SK-N-SH (cell line): ENCODE results near the gene CCDC187. TPM values are rescaled to one million over a fixed set of nuclear protein-coding genes. Genes with fewer than 3 reads are reported as not detected.

Experiments used
- CTCF ChIA-PET: fragments of 300-600, 350-600 bp; formaldehyde crosslinking; extraction: SDS; loops from one replicate; lab custom pipeline; 2021; lab: Yijun Ruan, JAX
- POLR2A ChIA-PET: fragments of 350-600 bp; sonication (Branson Sonifier 250); formaldehyde crosslinking; extraction: SDS; loops from one replicate; lab custom pipeline; 2020; ENCODE audit warnings: antibody characterized with exemption, inconsistent platforms; lab: Yijun Ruan, JAX
- DNase-seq: peaks from one replicate; pipeline ENCODE4 v3.0.0; 2012
- H2AFZ ChIP-seq: fragments of 200-600 bp; sonication (generic); 2 replicates; pipeline ENCODE4 v1.8.1; 2016; ENCODE audit warnings: antibody characterized with exemption, mild to moderate bottlenecking, low read depth
- H3F3A ChIP-seq: fragments of 200-600 bp; sonication (generic); replicated peaks from 2 replicates; pipeline ENCODE3; 2016; ENCODE audit warnings: antibody characterized with exemption, mild to moderate bottlenecking; ENCODE audit not compliant: insufficient read depth
- H3K27ac ChIP-seq, 2 experiments: fragments of 200-500 bp in 1 of 2; fragments of 200-600 bp in 1 of 2; sonication (Bioruptor generic) in 1 of 2; sonication (generic), shearing (Covaris generic) in 1 of 2; 2 replicates each; pipeline versions ENCODE4 v1.5.1 to v1.6.1; 2014 to 2016; ENCODE audit warnings: low read depth in 2 of 2, inconsistent platforms in 1 of 2, low read length in 1 of 2, mild to moderate bottlenecking in 1 of 2, mixed read lengths in 1 of 2
- H3K27me3 ChIP-seq: fragments of 200-600 bp; sonication (generic), shearing (Covaris generic); 2 replicates; pipeline ENCODE4 v1.6.1; 2016; ENCODE audit warnings: mixed run types; ENCODE audit not compliant: insufficient read depth
- H3K36me3 ChIP-seq, 2 experiments: fragments of 200-500 bp in 1 of 2; fragments of 200-600 bp in 1 of 2; sonication (Bioruptor generic) in 1 of 2; sonication (generic) in 1 of 2; replicated peaks in 1 of 2; 2 replicates each; pipeline versions ENCODE3 to v1.5.1; 2014 to 2016; ENCODE audit warnings: low read length in 1 of 2, mild to moderate bottlenecking in 1 of 2; ENCODE audit not compliant: insufficient read depth in 2 of 2, control insufficient read depth in 1 of 2
- H3K4me1 ChIP-seq, 2 experiments: fragments of 200-500 bp in 1 of 2; fragments of 200-600 bp in 1 of 2; sonication (Bioruptor generic) in 1 of 2; sonication (generic), shearing (Covaris generic) in 1 of 2; 2 replicates each; pipeline versions ENCODE4 v1.5.1 to v1.6.1; 2014 to 2016; ENCODE audit warnings: low read depth in 1 of 2, low read length in 1 of 2, mixed run types in 1 of 2; ENCODE audit not compliant: insufficient read depth in 2 of 2, control insufficient read depth in 1 of 2
- H3K4me2 ChIP-seq: fragments of 200-600 bp; sonication (generic), shearing (Covaris generic); 2 replicates; pipeline ENCODE4 v1.6.1; 2017; ENCODE audit warnings: mixed run types
- H3K4me3 ChIP-seq, 2 experiments: fragments of 200-500 bp in 1 of 2; fragments of 200-600 bp in 1 of 2; sonication (Bioruptor generic) in 1 of 2; sonication (generic), shearing (Covaris generic) in 1 of 2; 2 replicates each; pipeline versions ENCODE4 v1.5.1 to v1.8.1; 2014 to 2016; ENCODE audit warnings: low read depth in 2 of 2, inconsistent platforms in 1 of 2, low read length in 1 of 2, mild to moderate bottlenecking in 1 of 2, mixed read lengths in 1 of 2, moderate library complexity in 1 of 2
- H3K79me2 ChIP-seq: fragments of 200-600 bp; sonication (generic); 2 replicates; pipeline ENCODE4 v1.8.1; 2017; ENCODE audit warnings: mild to moderate bottlenecking; ENCODE audit not compliant: insufficient read depth
- H3K9ac ChIP-seq: fragments of 200-600 bp; sonication (generic); 2 replicates; pipeline ENCODE4 v1.6.1; 2017; ENCODE audit warnings: mixed run types
- H3K9me2 ChIP-seq: fragments of 200-600 bp; sonication (generic); 2 replicates; pipeline ENCODE4 v1.6.1; 2017; ENCODE audit warnings: mixed run types
- H3K9me3 ChIP-seq: fragments of 200-600 bp; sonication (generic); 2 replicates; pipeline ENCODE4 v1.6.1; 2017; ENCODE audit warnings: mixed run types, mild to moderate bottlenecking, moderate library complexity
- H4K20me1 ChIP-seq: fragments of 200-600 bp; sonication (generic); 2 replicates; pipeline ENCODE4 v1.6.1; 2017; ENCODE audit warnings: mild to moderate bottlenecking, mixed run types; ENCODE audit not compliant: insufficient read depth
- EZH2phosphoT487 ChIP-seq: fragments of 200-600 bp; sonication (generic); IDR thresholded peaks from 2 replicates; pipeline ENCODE4 v1.6.1; 2017; ENCODE audit warnings: low read depth, mixed run types, mild to moderate bottlenecking, antibody characterized with exemption, moderate library complexity, borderline replicate concordance
- FOXJ3 ChIP-seq: sonication (generic); formaldehyde crosslinking; IDR thresholded peaks from 2 replicates; pipeline ENCODE4 v1.5.1; 2020; ENCODE audit warnings: mild to moderate bottlenecking, missing genetic modification reagents
- JUND ChIP-seq: IDR thresholded peaks from 2 replicates; pipeline ENCODE4 v1.4.0; 2012
- MEF2A ChIP-seq: IDR thresholded peaks from 2 replicates; pipeline ENCODE4 v1.4.0; 2012; ENCODE audit warnings: low read depth, borderline replicate concordance
- RAD21 ChIP-seq: IDR thresholded peaks from 2 replicates; pipeline ENCODE4 v1.6.1; 2012; ENCODE audit warnings: mild to moderate bottlenecking, low read length
- RCOR1 ChIP-seq: fragments of 150-350 bp; IDR thresholded peaks from 2 replicates; pipeline ENCODE4 v1.6.1; 2017; ENCODE audit warnings: antibody characterized with exemption, low read length
- RFX5 ChIP-seq: IDR thresholded peaks from 2 replicates; pipeline ENCODE4 v1.6.1; 2012; ENCODE audit warnings: mild to moderate bottlenecking, improper control_type of control experiment, low read length
- RXRA ChIP-seq: IDR thresholded peaks from 2 replicates; pipeline ENCODE4 v1.4.0; 2012; ENCODE audit warnings: low read depth, mild to moderate bottlenecking, borderline replicate concordance
- SMC3 ChIP-seq: IDR thresholded peaks from 2 replicates; pipeline ENCODE4 v1.6.1; 2012; ENCODE audit warnings: low read depth, low read length, improper control_type of control experiment
- TAF1 ChIP-seq: IDR thresholded peaks from 2 replicates; pipeline ENCODE4 v1.6.1; 2012; ENCODE audit warnings: low read depth, mild to moderate bottlenecking, low read length, moderate library complexity, borderline replicate concordance
- YY1 ChIP-seq: IDR thresholded peaks from 2 replicates; pipeline ENCODE4 v1.4.0; 2012; ENCODE audit warnings: low read depth, mild to moderate bottlenecking
- WGBS: methylation state at CpG from one replicate; pipeline ENCODE4 v1.1.6; 2017; ENCODE audit warnings: low lambda C conversion rate; 5-methylcytosine and 5-hydroxymethylcytosine counted together
- polyA plus RNA-seq, 3 experiments: library from polyadenylated mRNA; depleted of rRNA; stranded (reverse); fragments of >200 nt; gene quantifications; 2 replicates each; pipeline ENCODE4 v1.2.3, GENCODE V29; 2012
- TF ChIP-seq, protein P1 (sequence below): IDR thresholded peaks from 2 replicates; pipeline ENCODE4; 2012
- TF ChIP-seq, protein P2 (sequence below): IDR thresholded peaks from 2 replicates; pipeline ENCODE4 v1.4.0; 2012; ENCODE audit warnings: low read depth, borderline replicate concordance

The CCDC187 gene
- polyA plus RNA-seq, 1 of the 3 experiments (the other 2 are of a cell fraction): not detected

DNA sequence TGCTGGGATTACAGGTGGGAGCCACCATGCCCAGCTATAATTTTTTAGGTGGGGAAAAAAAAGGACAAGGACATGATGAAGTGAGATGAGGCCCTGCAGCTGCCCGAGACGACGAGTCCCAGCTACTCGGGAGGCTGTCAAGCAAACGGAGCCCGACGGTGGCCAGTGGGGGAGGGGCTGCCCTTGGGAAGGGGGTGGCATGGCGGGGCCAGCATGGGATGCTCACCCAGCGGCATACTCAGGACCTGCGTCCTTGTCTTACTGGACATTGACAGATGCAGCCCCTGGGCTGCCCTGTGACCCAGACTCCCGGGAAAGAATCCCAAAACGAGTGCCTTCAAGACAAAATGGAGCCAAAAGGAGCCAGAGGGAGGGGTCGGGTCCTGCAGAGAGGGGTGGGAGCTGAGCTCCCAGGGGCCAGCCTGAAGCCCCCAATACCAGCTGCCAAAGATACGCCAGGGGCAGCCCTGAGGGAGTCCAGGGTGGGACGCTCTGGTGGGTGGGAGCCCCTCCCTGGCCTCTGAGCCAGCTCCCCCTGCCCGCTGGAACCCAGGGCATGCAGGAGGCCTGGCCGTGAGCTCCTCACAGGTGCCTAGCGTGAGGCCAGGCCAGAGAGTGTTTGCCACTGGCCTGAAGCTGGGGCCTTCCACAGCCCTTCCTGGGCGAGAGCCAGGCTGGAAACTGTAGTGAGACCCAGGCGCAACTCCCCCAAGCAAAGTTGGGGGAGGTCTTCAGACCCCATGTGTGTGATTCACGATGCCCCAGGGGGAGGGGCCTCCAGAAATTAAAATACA is 15.7 kb downstream of the CCDC187 start:
- CTCF ChIA-PET: interaction anchor here (0.8 to 2.8 kb wide), 9 partner anchors 10 to 150 kb away, joined by 3 to 11 read pairs (median 5); no protein-coding TSS in a partner anchor
- WGBS: 26% methylated on average over 17 of the region's 21 CpGs

DNA sequence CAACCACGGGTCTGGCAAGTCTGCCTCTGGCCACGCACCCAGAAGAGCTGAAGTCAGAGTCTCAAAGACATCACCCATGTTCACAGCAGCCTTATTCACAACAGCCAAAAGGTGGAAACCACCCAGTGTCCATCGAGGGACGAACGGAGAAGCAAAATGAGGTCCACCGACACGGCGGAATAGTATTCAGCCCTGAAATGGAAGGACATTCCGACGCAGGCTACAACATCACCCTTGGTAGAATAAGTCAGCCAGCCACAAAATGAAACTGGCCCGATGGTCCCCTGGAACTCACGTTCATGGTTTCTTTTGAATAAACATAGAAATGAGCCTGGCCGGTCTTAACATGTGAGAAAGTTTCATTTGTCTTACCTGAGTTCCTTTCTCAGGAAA is 16.9 kb downstream of the CCDC187 start:
- no peak for TF ChIP-seq RFX5
- TF ChIP-seq, protein P1, sequence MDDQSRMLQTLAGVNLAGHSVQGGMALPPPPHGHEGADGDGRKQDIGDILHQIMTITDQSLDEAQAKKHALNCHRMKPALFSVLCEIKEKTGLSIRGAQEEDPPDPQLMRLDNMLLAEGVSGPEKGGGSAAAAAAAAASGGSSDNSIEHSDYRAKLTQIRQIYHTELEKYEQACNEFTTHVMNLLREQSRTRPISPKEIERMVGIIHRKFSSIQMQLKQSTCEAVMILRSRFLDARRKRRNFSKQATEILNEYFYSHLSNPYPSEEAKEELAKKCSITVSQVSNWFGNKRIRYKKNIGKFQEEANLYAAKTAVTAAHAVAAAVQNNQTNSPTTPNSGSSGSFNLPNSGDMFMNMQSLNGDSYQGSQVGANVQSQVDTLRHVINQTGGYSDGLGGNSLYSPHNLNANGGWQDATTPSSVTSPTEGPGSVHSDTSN: no peak
- no peak for TF ChIP-seq RXRA
- H3K9me3 ChIP-seq: no peaks in the 10 kb centered on the region
- no peaks in the 10 kb centered on the region for H4K20me1 ChIP-seq
- no peaks in the 10 kb centered on the region for H3K79me2 ChIP-seq
- H3K4me2 ChIP-seq: no peak overlapping the region
- no peaks in the 10 kb centered on the region for H3K9me2 ChIP-seq
- no peaks in the 10 kb centered on the region for H3K36me3 ChIP-seq
- peaks cover 42% of the 10 kb centered on the region for H3K27me3 ChIP-seq
- H3K4me1 ChIP-seq: peaks cover 0 to 19% of the 10 kb centered on the region in 2 experiments; a peak in 2 of 4 replicates
- ChIA-PET CTCF (interaction anchor here (0.6 to 2.8 kb wide), 6 partner anchors 20 to 196 kb away, joined by 3 to 11 read pairs (median 5); partner anchors contain the start of gene SEC16A), POLR2A (no interaction called here)
- H3K4me3 ChIP-seq: no peak overlapping the region
- 84% methylated on average over 13 of the region's 13 CpGs for WGBS
- H3K27ac ChIP-seq: no peak overlapping the region
- H3K9ac ChIP-seq: no peak overlapping the region
- H3F3A ChIP-seq: no peaks in the 10 kb centered on the region
- no peak for DNase-seq
- H2AFZ ChIP-seq: no peak overlapping the region

More for the DNA sequence above, 15.7 kb downstream of the CCDC187 start:
- TF ChIP-seq MEF2A (no peak), FOXJ3 (CRISPR knock-in tag) (no peak), RAD21 (no peak), TAF1 (no peak), RCOR1 (no peak), YY1 (no peak), EZH2phosphoT487 (no peak), SMC3 (no peak), JUND (no peak)
- TF ChIP-seq, protein P2, sequence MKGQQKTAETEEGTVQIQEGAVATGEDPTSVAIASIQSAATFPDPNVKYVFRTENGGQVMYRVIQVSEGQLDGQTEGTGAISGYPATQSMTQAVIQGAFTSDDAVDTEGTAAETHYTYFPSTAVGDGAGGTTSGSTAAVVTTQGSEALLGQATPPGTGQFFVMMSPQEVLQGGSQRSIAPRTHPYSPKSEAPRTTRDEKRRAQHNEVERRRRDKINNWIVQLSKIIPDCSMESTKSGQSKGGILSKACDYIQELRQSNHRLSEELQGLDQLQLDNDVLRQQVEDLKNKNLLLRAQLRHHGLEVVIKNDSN: no peak
- TF ChIP-seq, all 33 proteins: peak for 0
- H3K9me2 ChIP-seq: no peaks in the 10 kb centered on the region
- no peak overlapping the region; a peak in 1 of 4 replicates for H3K27ac ChIP-seq
- no peak overlapping the region for H2AFZ ChIP-seq
- no peak overlapping the region for H3K4me3 ChIP-seq
- no peaks in the 10 kb centered on the region for H3K79me2 ChIP-seq
- no peak overlapping the region for H3K9ac ChIP-seq
- no peaks in the 10 kb centered on the region for H4K20me1 ChIP-seq
- DNase-seq: peak; percentile 62
- H3F3A ChIP-seq: no peaks in the 10 kb centered on the region
- H3K27me3 ChIP-seq: peaks cover 42% of the 10 kb centered on the region
- no peaks in the 10 kb centered on the region for H3K36me3 ChIP-seq
- POLR2A ChIA-PET: interaction anchor here (0.6 to 0.8 kb wide), 2 partner anchors 9 to 38 kb away, joined by 3 read pairs; no protein-coding TSS in a partner anchor
- peaks cover 0 to 26% of the 10 kb centered on the region in 2 experiments; a peak in 2 of 4 replicates for H3K4me1 ChIP-seq
- no peaks in the 10 kb centered on the region for H3K9me3 ChIP-seq
- no peak overlapping the region for H3K4me2 ChIP-seq
